HepG2 (cell line): ENCODE measurements around the gene SLC6A6.

Experiments
- ZBTB7A ChIP-seq: sonication (generic); formaldehyde crosslinking; IDR thresholded peaks from 2 replicates; pipeline ENCODE4 v1.8.0; 2022; ENCODE audit warnings: mild to moderate bottlenecking, missing genetic modification reagents
- ZNF577 ChIP-seq: sonication (generic); formaldehyde crosslinking; IDR thresholded peaks from 2 replicates; pipeline ENCODE4 v1.4.0; 2020; ENCODE audit warnings: mild to moderate bottlenecking, low read depth, missing genetic modification reagents, borderline replicate concordance
- ZNF782 ChIP-seq: sonication (generic); formaldehyde crosslinking; IDR thresholded peaks from 2 replicates; pipeline ENCODE4 v1.4.0; 2020; ENCODE audit warnings: missing genetic modification reagents, mild to moderate bottlenecking, borderline replicate concordance
- TF ChIP-seq, protein P1 (sequence below): sonication (generic); formaldehyde crosslinking; IDR thresholded peaks from 2 replicates; pipeline ENCODE4 v1.4.0; 2020; ENCODE audit warnings: missing genetic modification reagents
- TF ChIP-seq, protein P2 (sequence below): sonication (generic); formaldehyde crosslinking; IDR thresholded peaks from 2 replicates; pipeline ENCODE4 v1.5.1; 2020; ENCODE audit warnings: missing genetic modification reagents, mild to moderate bottlenecking, borderline replicate concordance
- TF ChIP-seq, protein P3 (sequence below): IDR thresholded peaks from 2 replicates; pipeline ENCODE4 v1.6.1; 2016
- TF ChIP-seq, protein P4 (sequence below): sonication (generic); formaldehyde crosslinking; IDR thresholded peaks from 2 replicates; pipeline ENCODE4 v1.5.0; 2020; ENCODE audit warnings: mild to moderate bottlenecking, missing genetic modification reagents, moderate library complexity

DNA sequence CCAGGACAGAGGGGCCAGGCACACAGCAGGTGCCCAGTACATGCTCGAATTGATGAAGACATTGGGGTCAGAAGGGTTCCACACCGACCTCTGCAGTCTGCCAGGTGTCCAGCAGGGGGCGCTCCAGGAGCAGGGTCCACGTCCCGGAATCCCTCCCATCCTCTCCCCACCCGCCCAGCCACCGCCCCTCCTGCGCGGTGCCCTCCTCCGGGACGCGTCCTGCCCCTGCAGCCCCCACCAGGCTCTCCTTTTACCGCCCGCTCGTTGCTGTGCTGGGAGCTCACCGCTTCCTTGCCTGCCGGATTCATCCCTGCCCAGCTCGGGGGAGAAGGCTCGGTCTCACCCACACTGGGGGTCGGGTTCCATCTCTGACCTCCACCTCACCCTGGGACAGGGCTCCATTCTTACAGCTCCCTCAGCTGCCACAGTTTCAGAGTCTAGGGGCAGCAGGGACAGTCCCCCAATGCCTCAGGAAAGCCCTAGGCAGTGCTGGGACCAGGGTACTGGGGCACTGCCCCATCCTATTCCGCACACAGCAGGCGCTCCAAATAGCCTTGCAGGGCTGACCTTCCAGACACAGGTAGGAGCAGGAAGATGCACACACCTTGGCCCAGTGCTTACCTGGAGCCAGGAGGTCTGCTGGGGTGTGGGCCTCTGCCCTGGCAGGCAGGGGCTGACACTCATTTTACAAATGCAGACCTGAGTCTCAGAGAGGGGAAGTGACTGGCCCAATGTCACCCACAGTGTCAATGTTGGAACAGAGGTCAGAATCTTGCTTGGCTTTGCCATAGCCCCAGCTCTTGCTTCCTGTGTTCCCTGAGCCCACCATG, 106.8 kb downstream of the SLC6A6 start:
- TF ChIP-seq, protein P1, sequence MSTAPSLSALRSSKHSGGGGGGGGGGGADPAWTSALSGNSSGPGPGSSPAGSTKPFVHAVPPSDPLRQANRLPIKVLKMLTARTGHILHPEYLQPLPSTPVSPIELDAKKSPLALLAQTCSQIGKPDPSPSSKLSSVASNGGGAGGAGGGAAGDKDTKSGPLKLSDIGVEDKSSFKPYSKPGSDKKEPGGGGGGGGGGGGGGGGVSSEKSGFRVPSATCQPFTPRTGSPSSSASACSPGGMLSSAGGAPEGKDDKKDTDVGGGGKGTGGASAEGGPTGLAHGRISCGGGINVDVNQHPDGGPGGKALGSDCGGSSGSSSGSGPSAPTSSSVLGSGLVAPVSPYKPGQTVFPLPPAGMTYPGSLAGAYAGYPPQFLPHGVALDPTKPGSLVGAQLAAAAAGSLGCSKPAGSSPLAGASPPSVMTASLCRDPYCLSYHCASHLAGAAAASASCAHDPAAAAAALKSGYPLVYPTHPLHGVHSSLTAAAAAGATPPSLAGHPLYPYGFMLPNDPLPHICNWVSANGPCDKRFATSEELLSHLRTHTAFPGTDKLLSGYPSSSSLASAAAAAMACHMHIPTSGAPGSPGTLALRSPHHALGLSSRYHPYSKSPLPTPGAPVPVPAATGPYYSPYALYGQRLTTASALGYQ (CRISPR knock-in tag), result no peak
- TF ChIP-seq, protein P2, sequence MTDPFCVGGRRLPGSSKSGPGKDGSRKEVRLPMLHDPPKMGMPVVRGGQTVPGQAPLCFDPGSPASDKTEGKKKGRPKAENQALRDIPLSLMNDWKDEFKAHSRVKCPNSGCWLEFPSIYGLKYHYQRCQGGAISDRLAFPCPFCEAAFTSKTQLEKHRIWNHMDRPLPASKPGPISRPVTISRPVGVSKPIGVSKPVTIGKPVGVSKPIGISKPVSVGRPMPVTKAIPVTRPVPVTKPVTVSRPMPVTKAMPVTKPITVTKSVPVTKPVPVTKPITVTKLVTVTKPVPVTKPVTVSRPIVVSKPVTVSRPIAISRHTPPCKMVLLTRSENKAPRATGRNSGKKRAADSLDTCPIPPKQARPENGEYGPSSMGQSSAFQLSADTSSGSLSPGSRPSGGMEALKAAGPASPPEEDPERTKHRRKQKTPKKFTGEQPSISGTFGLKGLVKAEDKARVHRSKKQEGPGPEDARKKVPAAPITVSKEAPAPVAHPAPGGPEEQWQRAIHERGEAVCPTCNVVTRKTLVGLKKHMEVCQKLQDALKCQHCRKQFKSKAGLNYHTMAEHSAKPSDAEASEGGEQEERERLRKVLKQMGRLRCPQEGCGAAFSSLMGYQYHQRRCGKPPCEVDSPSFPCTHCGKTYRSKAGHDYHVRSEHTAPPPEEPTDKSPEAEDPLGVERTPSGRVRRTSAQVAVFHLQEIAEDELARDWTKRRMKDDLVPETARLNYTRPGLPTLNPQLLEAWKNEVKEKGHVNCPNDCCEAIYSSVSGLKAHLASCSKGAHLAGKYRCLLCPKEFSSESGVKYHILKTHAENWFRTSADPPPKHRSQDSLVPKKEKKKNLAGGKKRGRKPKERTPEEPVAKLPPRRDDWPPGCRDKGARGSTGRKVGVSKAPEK (CRISPR knock-in tag), result no peak
- TF ChIP-seq ZNF782 (CRISPR knock-in tag) (no peak), ZNF577 (CRISPR knock-in tag) (no peak), ZBTB7A (CRISPR knock-in tag) (no peak)
- TF ChIP-seq, protein P3, sequence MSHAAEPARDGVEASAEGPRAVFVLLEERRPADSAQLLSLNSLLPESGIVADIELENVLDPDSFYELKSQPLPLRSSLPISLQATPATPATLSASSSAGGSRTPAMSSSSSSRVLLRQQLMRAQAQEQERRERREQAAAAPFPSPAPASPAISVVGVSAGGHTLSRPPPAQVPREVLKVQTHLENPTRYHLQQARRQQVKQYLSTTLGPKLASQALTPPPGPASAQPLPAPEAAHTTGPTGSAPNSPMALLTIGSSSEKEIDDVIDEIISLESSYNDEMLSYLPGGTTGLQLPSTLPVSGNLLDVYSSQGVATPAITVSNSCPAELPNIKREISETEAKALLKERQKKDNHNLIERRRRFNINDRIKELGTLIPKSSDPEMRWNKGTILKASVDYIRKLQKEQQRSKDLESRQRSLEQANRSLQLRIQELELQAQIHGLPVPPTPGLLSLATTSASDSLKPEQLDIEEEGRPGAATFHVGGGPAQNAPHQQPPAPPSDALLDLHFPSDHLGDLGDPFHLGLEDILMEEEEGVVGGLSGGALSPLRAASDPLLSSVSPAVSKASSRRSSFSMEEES, result no peak
- TF ChIP-seq, protein P4, sequence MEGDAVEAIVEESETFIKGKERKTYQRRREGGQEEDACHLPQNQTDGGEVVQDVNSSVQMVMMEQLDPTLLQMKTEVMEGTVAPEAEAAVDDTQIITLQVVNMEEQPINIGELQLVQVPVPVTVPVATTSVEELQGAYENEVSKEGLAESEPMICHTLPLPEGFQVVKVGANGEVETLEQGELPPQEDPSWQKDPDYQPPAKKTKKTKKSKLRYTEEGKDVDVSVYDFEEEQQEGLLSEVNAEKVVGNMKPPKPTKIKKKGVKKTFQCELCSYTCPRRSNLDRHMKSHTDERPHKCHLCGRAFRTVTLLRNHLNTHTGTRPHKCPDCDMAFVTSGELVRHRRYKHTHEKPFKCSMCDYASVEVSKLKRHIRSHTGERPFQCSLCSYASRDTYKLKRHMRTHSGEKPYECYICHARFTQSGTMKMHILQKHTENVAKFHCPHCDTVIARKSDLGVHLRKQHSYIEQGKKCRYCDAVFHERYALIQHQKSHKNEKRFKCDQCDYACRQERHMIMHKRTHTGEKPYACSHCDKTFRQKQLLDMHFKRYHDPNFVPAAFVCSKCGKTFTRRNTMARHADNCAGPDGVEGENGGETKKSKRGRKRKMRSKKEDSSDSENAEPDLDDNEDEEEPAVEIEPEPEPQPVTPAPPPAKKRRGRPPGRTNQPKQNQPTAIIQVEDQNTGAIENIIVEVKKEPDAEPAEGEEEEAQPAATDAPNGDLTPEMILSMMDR (CRISPR knock-in tag), result peak; percentile 87
